Progenitor cell of endocrine pancreas (in vitro differentiated cells): ENCODE results near the gene GADL1. TPM values are rescaled to one million over a fixed set of nuclear protein-coding genes. Genes with fewer than 3 reads are reported as not detected.

Source experiments
- DNase-seq: peaks from one replicate; pipeline ENCODE4 v3.0.0; 2021; ENCODE audit warnings: low spot score; ENCODE audit not compliant: unreplicated experiment
- H3K27ac Mint-ChIP-seq: 2 replicates; pipeline ENCODE4 v1.8.0; 2021; ENCODE audit warnings: mild to moderate bottlenecking, moderate library complexity, mixed read lengths
- H3K27me3 Mint-ChIP-seq: 2 replicates; pipeline ENCODE4 v1.8.0; 2021; ENCODE audit warnings: mixed read lengths
- H3K36me3 Mint-ChIP-seq: 2 replicates; pipeline ENCODE4 v1.8.0; 2022; ENCODE audit warnings: mixed read lengths; ENCODE audit not compliant: insufficient read depth
- H3K4me1 Mint-ChIP-seq: 2 replicates; pipeline ENCODE4 v1.8.0; 2021; ENCODE audit warnings: low read depth, mixed read lengths
- H3K4me3 Mint-ChIP-seq: 2 replicates; pipeline ENCODE4 v1.8.0; 2021; ENCODE audit warnings: low read depth, mild to moderate bottlenecking, moderate library complexity, mixed read lengths
- H3K9me3 Mint-ChIP-seq: 2 replicates; pipeline ENCODE4 v1.8.0; 2021; ENCODE audit warnings: low read depth, mixed read lengths
- CTCF ChIP-seq: fragments of 200-600 bp; sonication (generic); IDR thresholded peaks from one replicate; pipeline ENCODE4 v1.5.0; 2021; ENCODE audit warnings: antibody characterized with exemption, mild to moderate bottlenecking; ENCODE audit not compliant: unreplicated experiment
- total RNA-seq: library from RNA; stranded (reverse); gene quantifications from 2 replicates; pipeline ENCODE4 v1.2.1, GENCODE V29; 2021

GADL1 gene
- total RNA-seq, 1 donor from 2014 or later, result 1.9 TPM

GRCh38 chr3:30700702-30701321, 193.6 kb downstream of the GADL1 start:
- Mint-ChIP-seq H3K36me3 (peaks cover 17% of the 10 kb centered on the region), H3K27ac (no peak overlapping the region), H3K9me3 (peaks cover 23% of the 10 kb centered on the region), H3K4me3 (no peak overlapping the region), H3K4me1 (peaks cover 2% of the 10 kb centered on the region), H3K27me3 (no peaks in the 10 kb centered on the region)
- no peak for TF ChIP-seq CTCF
- no peak for DNase-seq

GRCh38 chr3:30699927-30700326, 194.5 kb downstream of the GADL1 start:
- no peak for TF ChIP-seq CTCF
- Mint-ChIP-seq H3K27me3 (no peaks in the 10 kb centered on the region), H3K9me3 (peaks cover 19% of the 10 kb centered on the region), H3K27ac (no peak overlapping the region), H3K36me3 (peaks cover 19% of the 10 kb centered on the region), H3K4me3 (no peak overlapping the region), H3K4me1 (peaks cover 2% of the 10 kb centered on the region)
- DNase-seq, result no peak

GRCh38 chr3:30698549-30698948, 195.9 kb downstream of the GADL1 start:
- no peak overlapping the region for H3K4me3 Mint-ChIP-seq
- TF ChIP-seq CTCF, result no peak

GRCh38 chr3:30696896-30697295, 197.6 kb downstream of the GADL1 start:
- Mint-ChIP-seq H3K4me3 (no peak overlapping the region), H3K4me1 (peaks cover 9% of the 10 kb centered on the region), H3K36me3 (peaks cover 17% of the 10 kb centered on the region), H3K27me3 (no peaks in the 10 kb centered on the region), H3K9me3 (peaks cover 4% of the 10 kb centered on the region), H3K27ac (no peak overlapping the region)
- no peak for DNase-seq
- no peak for TF ChIP-seq CTCF

More at GRCh38 chr3:30698549-30698948, 195.9 kb downstream of the GADL1 start:
- Mint-ChIP-seq H3K36me3 (peaks cover 20% of the 10 kb centered on the region), H3K27ac (no peak overlapping the region), H3K9me3 (peaks cover 18% of the 10 kb centered on the region), H3K27me3 (no peaks in the 10 kb centered on the region), H3K4me1 (peaks cover 2% of the 10 kb centered on the region)
- DNase-seq, result no peak

GRCh38 chr3:30696403-30696819, 198.1 kb downstream of the GADL1 start:
- no peak for DNase-seq
- Mint-ChIP-seq H3K27me3 (no peaks in the 10 kb centered on the region), H3K36me3 (peaks cover 16% of the 10 kb centered on the region), H3K4me3 (no peak overlapping the region), H3K9me3 (peaks cover 3% of the 10 kb centered on the region), H3K27ac (no peak overlapping the region), H3K4me1 (peaks cover 9% of the 10 kb centered on the region)
- TF ChIP-seq CTCF, result no peak
